ENCODE measurements around the gene RBBP4.

DNA sequence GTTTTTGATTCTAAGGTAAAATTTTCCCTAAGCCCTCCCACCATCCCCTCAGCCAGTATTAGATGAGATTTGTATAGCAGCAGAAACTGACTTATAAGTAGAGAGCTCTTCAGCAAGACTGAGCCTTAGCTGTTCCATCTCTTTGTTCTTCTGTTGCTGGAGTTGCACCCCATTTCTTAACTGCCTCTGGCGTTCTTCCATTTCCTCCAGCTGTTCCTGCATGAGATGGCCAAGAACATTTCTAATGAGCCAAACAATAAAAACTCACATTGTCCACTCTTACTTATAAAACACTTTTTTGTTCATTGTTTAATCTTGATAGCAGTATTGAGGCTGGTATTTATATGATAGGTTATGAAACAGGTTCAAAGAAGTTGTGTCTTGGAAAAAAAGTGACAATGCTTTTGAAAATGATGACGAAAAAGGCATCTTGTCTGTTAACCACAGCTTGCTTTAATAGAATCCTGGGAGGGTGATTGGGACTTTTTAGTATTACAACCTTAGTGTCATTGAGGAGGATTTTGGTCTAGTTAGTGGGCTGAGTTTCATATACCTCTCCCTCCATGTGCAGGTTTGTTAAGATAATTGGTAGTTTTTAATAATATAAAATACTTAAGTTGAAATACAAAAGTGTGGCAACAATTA, 33.3 kb downstream of the RBBP4 start:
- TF ChIP-seq POLR2A (IDR thresholded peaks at IDR 0.05), result no peak
- TF ChIP-seq, protein P1, sequence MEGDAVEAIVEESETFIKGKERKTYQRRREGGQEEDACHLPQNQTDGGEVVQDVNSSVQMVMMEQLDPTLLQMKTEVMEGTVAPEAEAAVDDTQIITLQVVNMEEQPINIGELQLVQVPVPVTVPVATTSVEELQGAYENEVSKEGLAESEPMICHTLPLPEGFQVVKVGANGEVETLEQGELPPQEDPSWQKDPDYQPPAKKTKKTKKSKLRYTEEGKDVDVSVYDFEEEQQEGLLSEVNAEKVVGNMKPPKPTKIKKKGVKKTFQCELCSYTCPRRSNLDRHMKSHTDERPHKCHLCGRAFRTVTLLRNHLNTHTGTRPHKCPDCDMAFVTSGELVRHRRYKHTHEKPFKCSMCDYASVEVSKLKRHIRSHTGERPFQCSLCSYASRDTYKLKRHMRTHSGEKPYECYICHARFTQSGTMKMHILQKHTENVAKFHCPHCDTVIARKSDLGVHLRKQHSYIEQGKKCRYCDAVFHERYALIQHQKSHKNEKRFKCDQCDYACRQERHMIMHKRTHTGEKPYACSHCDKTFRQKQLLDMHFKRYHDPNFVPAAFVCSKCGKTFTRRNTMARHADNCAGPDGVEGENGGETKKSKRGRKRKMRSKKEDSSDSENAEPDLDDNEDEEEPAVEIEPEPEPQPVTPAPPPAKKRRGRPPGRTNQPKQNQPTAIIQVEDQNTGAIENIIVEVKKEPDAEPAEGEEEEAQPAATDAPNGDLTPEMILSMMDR (IDR thresholded peaks at IDR 0.05), result no peak
